Neural progenitor cell (in vitro differentiated cells): Measurements from ENCODE around the gene SPATA12. TPM values are rescaled to one million over a fixed set of nuclear protein-coding genes. Genes with fewer than 3 reads are reported as not detected.

Experiments
- DNase-seq: peaks from one replicate; pipeline ENCODE4 v3.0.0-alpha.2; 2016; ENCODE audit warnings: low spot score
- H2AFZ ChIP-seq: fragments of 200-600 bp; sonication (generic); replicated peaks from 2 replicates; pipeline ENCODE4 v1.6.1; 2016; ENCODE audit warnings: antibody characterized with exemption
- H3F3A ChIP-seq: fragments of 200-600 bp; sonication (generic); 2 replicates; pipeline ENCODE4 v1.6.1; 2016; ENCODE audit warnings: antibody characterized with exemption, low read depth
- H3K27ac ChIP-seq: fragments of 200-600 bp; sonication (generic); 2 replicates; pipeline ENCODE4 v1.5.1; 2016; ENCODE audit warnings: mild to moderate bottlenecking
- H3K27me3 ChIP-seq: fragments of 200-600 bp; sonication (generic); 2 replicates; pipeline ENCODE4 v1.6.1; 2016; ENCODE audit warnings: mild to moderate bottlenecking, moderate library complexity
- H3K36me3 ChIP-seq: fragments of 200-600 bp; sonication (generic); 2 replicates; pipeline ENCODE4 v1.5.1; 2016
- H3K4me1 ChIP-seq: fragments of 200-600 bp; sonication (generic); 2 replicates; pipeline ENCODE4 v1.6.1; 2016; ENCODE audit warnings: mixed run types
- H3K4me2 ChIP-seq: fragments of 200-600 bp; sonication (generic); 2 replicates; pipeline ENCODE4 v1.6.1; 2016
- H3K4me3 ChIP-seq: fragments of 200-600 bp; sonication (generic); 2 replicates; pipeline ENCODE4 v1.5.1; 2016
- H3K79me2 ChIP-seq: fragments of 200-600 bp; sonication (generic); 2 replicates; pipeline ENCODE4 v1.6.1; 2016; ENCODE audit warnings: low read depth
- H3K9ac ChIP-seq: fragments of 200-600 bp; sonication (generic); 2 replicates; pipeline ENCODE4 v1.6.1; 2016
- H3K9me3 ChIP-seq: fragments of 200-600 bp; sonication (generic); 2 replicates; pipeline ENCODE4 v1.5.1; 2016; ENCODE audit warnings: low read depth
- H4K20me1 ChIP-seq: fragments of 200-600 bp; sonication (generic); 2 replicates; pipeline ENCODE4 v1.6.1; 2016; ENCODE audit warnings: low read depth
- H3K27ac Mint-ChIP-seq: 3 replicates; pipeline ENCODE4 v1.8.0; 2021; ENCODE audit warnings: mixed read lengths
- H3K27me3 Mint-ChIP-seq: 2 replicates; pipeline ENCODE4 v1.8.0; 2022; ENCODE audit warnings: low read depth, mild to moderate bottlenecking, inconsistent platforms, moderate library complexity, mixed read lengths; ENCODE audit not compliant: insufficient read depth
- H3K36me3 Mint-ChIP-seq: 3 replicates; pipeline ENCODE4 v1.8.0; 2021; ENCODE audit warnings: mixed read lengths
- H3K4me1 Mint-ChIP-seq: 3 replicates; pipeline ENCODE4 v1.8.0; 2021; ENCODE audit warnings: mixed read lengths
- H3K4me3 Mint-ChIP-seq: 3 replicates; pipeline ENCODE4 v1.8.0; 2021; ENCODE audit warnings: mild to moderate bottlenecking, moderate library complexity, mixed read lengths
- H3K9me3 Mint-ChIP-seq: 3 replicates; pipeline ENCODE4 v1.8.0; 2020; ENCODE audit warnings: mixed read lengths
- CTCF ChIP-seq: fragments of 200-600 bp; sonication (generic); IDR thresholded peaks from 2 replicates; pipeline ENCODE4 v1.5.1; 2017; ENCODE audit warnings: antibody characterized with exemption, mild to moderate bottlenecking
- EZH2 ChIP-seq: fragments of 200-600 bp; sonication (generic); IDR thresholded peaks from 2 replicates; pipeline ENCODE4 v1.6.1; 2017; ENCODE audit warnings: antibody characterized with exemption, mild to moderate bottlenecking, moderate library complexity
- EZH2phosphoT487 ChIP-seq: fragments of 200-600 bp; sonication (generic); IDR thresholded peaks from 2 replicates; pipeline ENCODE4 v1.6.1; 2017; ENCODE audit warnings: antibody characterized with exemption
- total RNA-seq: library from RNA; depleted of rRNA; stranded (reverse); fragments of >200 nt; gene quantifications from 2 replicates; pipeline ENCODE4 v1.2.3, GENCODE V29; 2015; ENCODE audit warnings: low replicate concordance

The SPATA12 gene
- total RNA-seq, 1 donor from 2014 or later, result 0.17 TPM

GRCh38 chr3:57078344-57078634, 17.8 kb downstream of the SPATA12 start:
- H3K36me3 Mint-ChIP-seq, result peaks cover 8% of the 10 kb centered on the region
- peak; percentile 54 for TF ChIP-seq EZH2
- TF ChIP-seq EZH2phosphoT487, result no peak
- TF ChIP-seq CTCF, result no peak

GRCh38 chr3:57078635-57079473, 18.4 kb downstream of the SPATA12 start:
- no peaks in the 10 kb centered on the region for H3K36me3 ChIP-seq
- TF ChIP-seq CTCF, result peak; percentile 19
- TF ChIP-seq EZH2phosphoT487, result no peak
- TF ChIP-seq EZH2, result peak; percentile 51
- peaks cover 23% of the 10 kb centered on the region for H3F3A ChIP-seq
- no peak overlapping the region for H3K9ac ChIP-seq
- H3K27me3 ChIP-seq, result peaks cover 65% of the 10 kb centered on the region
- H4K20me1 ChIP-seq, result peaks cover 15% of the 10 kb centered on the region
- peak; percentile 81 for DNase-seq
- H2AFZ ChIP-seq, result peak overlapping the region; percentile 89
- Mint-ChIP-seq H3K4me1 (peaks cover 19% of the 10 kb centered on the region), H3K27me3 (peaks cover 7% of the 10 kb centered on the region), H3K4me3 (peak overlapping the region; percentile 83), H3K27ac (no peak overlapping the region), H3K9me3 (no peaks in the 10 kb centered on the region), H3K36me3 (peaks cover 8% of the 10 kb centered on the region)
- H3K27ac ChIP-seq, result no peak overlapping the region
- H3K4me1 ChIP-seq, result peaks cover 4% of the 10 kb centered on the region
- peak overlapping the region; percentile 96 for H3K4me2 ChIP-seq
- H3K79me2 ChIP-seq, result no peaks in the 10 kb centered on the region
- H3K4me3 ChIP-seq, result peak overlapping the region; percentile 76
- H3K9me3 ChIP-seq, result no peaks in the 10 kb centered on the region

More at GRCh38 chr3:57078344-57078634, 17.8 kb downstream of the SPATA12 start:
- Mint-ChIP-seq H3K4me1 (peaks cover 19% of the 10 kb centered on the region), H3K27ac (no peak overlapping the region), H3K4me3 (peak overlapping the region; percentile 83), H3K9me3 (no peaks in the 10 kb centered on the region), H3K27me3 (peaks cover 7% of the 10 kb centered on the region)
- no peaks in the 10 kb centered on the region for H3K9me3 ChIP-seq
- H3K27ac ChIP-seq, result no peak overlapping the region
- H3K9ac ChIP-seq, result no peak overlapping the region
- H4K20me1 ChIP-seq, result peaks cover 15% of the 10 kb centered on the region
- H3K27me3 ChIP-seq, result peaks cover 65% of the 10 kb centered on the region
- H3K4me3 ChIP-seq, result peak overlapping the region; percentile 76
- DNase-seq, result peak; percentile 64
- no peaks in the 10 kb centered on the region for H3K36me3 ChIP-seq
- peaks cover 4% of the 10 kb centered on the region for H3K4me1 ChIP-seq
- H3K4me2 ChIP-seq, result peak overlapping the region; percentile 96
- H2AFZ ChIP-seq, result peak overlapping the region; percentile 89
- no peaks in the 10 kb centered on the region for H3K79me2 ChIP-seq
- peaks cover 23% of the 10 kb centered on the region for H3F3A ChIP-seq

- H3K9me3 Mint-ChIP-seq, result no peaks in the 10 kb centered on the region
- Histone ChIP-seq H3K4me1 (peaks cover 4% of the 10 kb centered on the region), H3K36me3 (no peaks in the 10 kb centered on the region), H2AFZ (peak overlapping the region; percentile 79), H3F3A (peaks cover 23% of the 10 kb centered on the region), H3K9ac (no peak overlapping the region), H4K20me1 (peaks cover 15% of the 10 kb centered on the region), H3K4me2 (peak overlapping the region; percentile 96), H3K4me3 (peak overlapping the region; percentile 76), H3K9me3 (no peaks in the 10 kb centered on the region), H3K27me3 (peaks cover 65% of the 10 kb centered on the region), H3K79me2 (no peaks in the 10 kb centered on the region), H3K27ac (no peak overlapping the region)
- TF ChIP-seq EZH2phosphoT487 (no peak), CTCF (no peak), EZH2 (no peak)
- H3K27me3 Mint-ChIP-seq, result peaks cover 7% of the 10 kb centered on the region
- H3K4me3 Mint-ChIP-seq, result peak overlapping the region; percentile 57
- H3K4me1 Mint-ChIP-seq, result peaks cover 19% of the 10 kb centered on the region
- peaks cover 5% of the 10 kb centered on the region for H3K36me3 Mint-ChIP-seq
- H3K27ac Mint-ChIP-seq, result no peak overlapping the region
- DNase-seq, result no peak
Measured at GRCh38 chr3:57079474-57079831, 19.0 kb downstream of the SPATA12 start.
